Upper lobe of left lung (tissue), 6 donors: ENCODE data around the gene SZT2. TPM values are rescaled to one million over a fixed set of nuclear protein-coding genes. Genes with fewer than 3 reads are reported as not detected.

Source experiments
- ATAC-seq, 2 donors: fragments of 200-7000 bp; cut with Tn5 transposase; one replicate each; pipeline ENCODE4 v1.9.1; 2022; ENCODE audit warnings: mild to moderate bottlenecking in 2 of 2, moderate library complexity in 2 of 2; ENCODE audit not compliant: low FRiP score in 2 of 2
- DNase-seq, 2 donors: peaks; one replicate each; pipeline ENCODE4 v3.0.0-alpha.2; 2019 to 2020
- H3K27ac ChIP-seq, 4 donors: fragments of 200-600 bp; sonication (generic); one replicate each; pipeline ENCODE4 v1.5.1; 2016 to 2019
- H3K27me3 ChIP-seq, 4 donors: fragments of 200-600 bp; sonication (generic); one replicate each; pipeline ENCODE4 v1.5.1; 2017 to 2019
- H3K36me3 ChIP-seq, 4 donors: fragments of 200-600 bp; sonication (generic); one replicate each; pipeline ENCODE4 v1.5.1; 2016 to 2019
- H3K4me1 ChIP-seq, 4 donors: fragments of 200-600 bp; sonication (generic); one replicate each; pipeline ENCODE4 v1.5.1; 2018 to 2019
- H3K4me3 ChIP-seq, 4 donors: fragments of 200-600 bp; sonication (generic); one replicate each; pipeline ENCODE4 v1.5.1; 2017 to 2019; ENCODE audit warnings: mild to moderate bottlenecking in 2 of 4, moderate library complexity in 1 of 4
- H3K9me3 ChIP-seq, 4 donors: fragments of 200-600 bp; sonication (generic); one replicate each; pipeline ENCODE4 v1.5.1; 2018 to 2019
- CTCF ChIP-seq, 6 experiments: fragments of 450-650 bp in 4 of 6; fragments of 200-600 bp in 2 of 6; sonication (generic) in 2 of 6; IDR thresholded peaks; one replicate each; pipeline ENCODE4 v1.5.1; 2016 to 2019; ENCODE audit warnings: antibody characterized with exemption in 6 of 6
- EP300 ChIP-seq, 4 donors: sonication (generic); formaldehyde crosslinking; IDR thresholded peaks; one replicate each; pipeline ENCODE4 v1.5.1; 2017; ENCODE audit warnings: antibody characterized with exemption in 4 of 4, control low read depth in 2 of 4
- POLR2A ChIP-seq, 4 donors: fragments of 450-650 bp; IDR thresholded peaks; one replicate each; pipeline ENCODE4 v1.5.1; 2016 to 2017; ENCODE audit warnings: antibody characterized with exemption in 4 of 4, mild to moderate bottlenecking in 2 of 4
- POLR2AphosphoS5 ChIP-seq, 2 donors: sonication (generic); formaldehyde crosslinking; IDR thresholded peaks; one replicate each; pipeline ENCODE4 v1.5.1; 2017; ENCODE audit warnings: antibody characterized with exemption in 2 of 2
- WGBS, 2 donors: methylation state at CpG; one replicate each; pipeline ENCODE4 v1.1.5; 2017 to 2018; 5-methylcytosine and 5-hydroxymethylcytosine counted together
- total RNA-seq, 6 donors: library from RNA; depleted of rRNA in 4 of 6; stranded (reverse); fragments of >200 nt in 4 of 6; gene quantifications; one replicate each; pipeline versions ENCODE4 v1.1.0 to v1.2.1, GENCODE V29; 2016 to 2021
- donor health status: DM: no; HTN: no; CAD: no; lungs with moderate emphysema.
- donor health status: DM: no; HTN: yes; CAD: no; lungs with severe emphysema.

SZT2 gene
- total RNA-seq, 6 donors from 2014 or later: 33.3 to 184 (median 57.0) TPM

GRCh38 chr1:43359696-43360095 lies 30.0 kb upstream of the SZT2 start:
- DNase-seq: no peak
- peaks cover 12 to 48% (median 40%) of the 10 kb centered on the region in 4 donors for H3K36me3 ChIP-seq
- H3K4me1 ChIP-seq: peaks cover 13 to 20% (median 18%) of the 10 kb centered on the region in 4 donors
- 34 to 50% methylated on average over 9 to 11 of the region's 11 CpGs for WGBS, 2 donors
- peak overlapping the region in 2 of 4 donors; percentile 57 to 73 for H3K4me3 ChIP-seq
- H3K27me3 ChIP-seq: no peaks in the 10 kb centered on the region
- ATAC-seq: no peak
- no peaks in the 10 kb centered on the region for H3K9me3 ChIP-seq
- H3K27ac ChIP-seq: no peak overlapping the region
- TF ChIP-seq CTCF (IDR thresholded peaks at IDR 0.05) (no peak), POLR2A (IDR thresholded peaks at IDR 0.05) (no peak), EP300 (IDR thresholded peaks at IDR 0.05) (no peak), POLR2AphosphoS5 (IDR thresholded peaks at IDR 0.05) (no peak)

GRCh38 chr1:43360616-43361015 lies 29.1 kb upstream of the SZT2 start:
- Histone ChIP-seq H3K4me1 (peaks cover 15 to 24% (median 20%) of the 10 kb centered on the region in 4 donors), H3K27ac (no peak overlapping the region), H3K36me3 (peaks cover 15 to 57% (median 45%) of the 10 kb centered on the region in 4 donors), H3K4me3 (no peak overlapping the region), H3K27me3 (no peaks in the 10 kb centered on the region), H3K9me3 (no peaks in the 10 kb centered on the region)
- 62 to 78% methylated on average over 4 of the region's 4 CpGs for WGBS, 2 donors
- DNase-seq: no peak
- TF ChIP-seq POLR2A (IDR thresholded peaks at IDR 0.05) (no peak), CTCF (IDR thresholded peaks at IDR 0.05) (no peak), POLR2AphosphoS5 (IDR thresholded peaks at IDR 0.05) (no peak), EP300 (IDR thresholded peaks at IDR 0.05) (no peak)
- ATAC-seq: no peak

GRCh38 chr1:43363283-43363934 lies 26.3 kb upstream of the SZT2 start:
- DNase-seq (no peak), ATAC-seq (no peak)
- H3K9me3 ChIP-seq: no peaks in the 10 kb centered on the region
- TF ChIP-seq POLR2AphosphoS5 (IDR thresholded peaks at IDR 0.05) (no peak), CTCF (IDR thresholded peaks at IDR 0.05) (no peak), EP300 (IDR thresholded peaks at IDR 0.05) (no peak), POLR2A (IDR thresholded peaks at IDR 0.05) (no peak)
- H3K27ac ChIP-seq: peak overlapping the region in 1 of 4 donors; percentile 10
- H3K36me3 ChIP-seq: peaks cover 15 to 57% (median 45%) of the 10 kb centered on the region in 4 donors
- peaks cover 24 to 36% (median 28%) of the 10 kb centered on the region in 4 donors for H3K4me1 ChIP-seq
- no peak overlapping the region for H3K4me3 ChIP-seq
- 72 to 79% methylated on average over 5 to 9 of the region's 9 CpGs for WGBS, 2 donors
- H3K27me3 ChIP-seq: no peaks in the 10 kb centered on the region

GRCh38 chr1:43363935-43364525 lies 25.7 kb upstream of the SZT2 start:
- TF ChIP-seq EP300 (IDR thresholded peaks at IDR 0.05): no peak
- TF ChIP-seq POLR2AphosphoS5 (IDR thresholded peaks at IDR 0.05): no peak
- TF ChIP-seq POLR2A (IDR thresholded peaks at IDR 0.05): no peak
- TF ChIP-seq CTCF (IDR thresholded peaks at IDR 0.05): no peak
- DNase-seq (no peak), ATAC-seq (no peak)
- no peaks in the 10 kb centered on the region for H3K27me3 ChIP-seq
- H3K4me3 ChIP-seq: no peak overlapping the region
- no peaks in the 10 kb centered on the region for H3K9me3 ChIP-seq
- H3K27ac ChIP-seq: no peak overlapping the region
- H3K36me3 ChIP-seq: peaks cover 15 to 57% (median 45%) of the 10 kb centered on the region in 4 donors
- 85 to 87% methylated on average over 5 of the region's 5 CpGs for WGBS, 2 donors
- H3K4me1 ChIP-seq: peaks cover 28 to 40% (median 32%) of the 10 kb centered on the region in 4 donors
